ENCODE data around the gene SH3YL1.

The SH3YL1 gene

DNA sequence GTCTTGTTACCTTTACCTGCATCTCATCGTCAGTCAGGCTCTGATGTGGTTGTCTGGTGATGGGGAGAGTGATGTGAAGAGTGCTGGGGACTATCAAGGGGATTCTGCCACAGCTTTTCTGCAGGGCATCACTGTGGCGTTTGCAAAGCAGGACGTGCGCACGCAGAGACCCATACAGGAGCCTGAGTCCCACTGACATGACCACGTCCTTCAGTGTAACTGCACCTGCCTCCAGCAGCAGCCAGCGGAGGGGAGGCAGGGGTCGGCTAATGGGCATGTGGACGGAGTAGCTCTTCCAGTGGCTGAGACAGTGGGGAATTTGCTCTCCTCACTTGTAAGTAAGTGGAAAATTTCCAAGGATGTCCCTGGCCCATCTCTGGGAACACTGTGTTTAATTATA lies 17.5 kb upstream of the SH3YL1 start:
- no peak for DNase-seq

DNA sequence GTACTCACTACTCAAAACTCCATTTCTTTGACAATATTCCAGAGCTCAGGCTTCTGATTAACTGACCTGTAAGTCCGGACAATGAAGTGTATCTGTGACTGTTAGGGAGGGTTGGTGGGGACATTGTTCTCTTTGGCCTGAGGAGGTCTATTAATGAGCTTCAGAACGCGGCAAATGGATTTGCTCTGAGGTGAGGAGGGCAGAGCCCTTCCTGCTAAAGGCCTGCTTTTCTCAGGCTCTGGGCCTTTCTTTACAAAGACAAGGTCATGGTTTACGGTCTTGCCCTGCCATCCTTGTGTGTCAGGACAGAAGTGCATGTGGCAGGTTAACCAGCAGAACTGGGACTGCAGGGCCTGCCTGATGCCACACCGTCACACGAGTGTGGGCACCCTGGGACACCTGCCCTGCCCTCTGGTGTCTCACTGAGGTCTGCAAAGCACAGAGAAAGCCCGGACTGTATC lies 16.8 kb upstream of the SH3YL1 start:
- no peak for DNase-seq

DNA sequence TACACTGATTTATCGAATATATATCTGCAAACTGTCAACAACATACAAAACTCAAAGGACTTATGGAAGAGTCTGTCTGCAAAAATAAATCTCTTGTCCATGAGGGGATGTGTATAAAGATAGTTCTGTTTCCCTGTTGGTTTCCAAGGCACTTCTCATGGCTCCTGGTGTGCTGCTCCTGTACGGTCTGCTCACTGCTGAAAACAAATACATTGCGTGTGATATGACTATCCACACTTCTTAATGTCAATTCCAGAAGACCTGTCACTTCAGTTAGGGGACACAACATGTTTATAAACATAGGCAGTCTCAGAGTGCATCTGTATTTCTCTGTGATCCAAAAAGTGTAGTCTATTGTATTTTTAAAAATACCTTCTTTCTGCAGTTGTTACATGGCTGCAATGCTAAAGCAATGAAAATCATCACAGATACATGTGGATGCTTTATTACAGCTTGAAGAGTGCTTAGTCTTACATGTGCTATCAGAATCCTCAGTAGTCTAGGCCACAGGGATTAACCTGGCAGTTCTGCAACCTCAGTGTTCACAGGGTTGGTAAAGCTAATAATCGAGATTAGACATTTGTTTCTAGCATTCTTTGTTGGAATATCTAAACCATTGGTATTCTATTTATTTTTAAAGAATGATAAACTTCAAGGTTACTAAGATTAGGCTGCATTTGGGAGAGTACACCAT lies 16.3 kb upstream of the SH3YL1 start:
- DNase-seq = no peak

DNA sequence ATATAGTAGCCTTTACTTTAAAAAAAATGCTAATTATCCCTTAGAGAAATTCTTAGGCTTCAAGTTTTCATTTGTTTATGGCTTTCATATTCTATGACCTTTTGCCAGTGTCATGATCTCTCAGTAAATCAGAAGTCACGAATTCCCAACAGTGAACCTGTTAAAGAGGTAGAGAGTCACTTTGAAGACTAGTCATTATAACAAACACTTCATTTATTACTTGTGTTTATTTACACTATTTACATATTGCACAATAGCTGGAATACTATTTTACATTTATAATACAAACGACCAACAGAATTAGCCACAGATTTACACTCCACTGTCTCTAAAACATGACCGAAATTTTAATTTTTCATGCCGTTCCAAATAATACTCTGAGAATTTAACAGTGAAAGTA lies 15.5 kb upstream of the SH3YL1 start:
- no peak for DNase-seq

DNA sequence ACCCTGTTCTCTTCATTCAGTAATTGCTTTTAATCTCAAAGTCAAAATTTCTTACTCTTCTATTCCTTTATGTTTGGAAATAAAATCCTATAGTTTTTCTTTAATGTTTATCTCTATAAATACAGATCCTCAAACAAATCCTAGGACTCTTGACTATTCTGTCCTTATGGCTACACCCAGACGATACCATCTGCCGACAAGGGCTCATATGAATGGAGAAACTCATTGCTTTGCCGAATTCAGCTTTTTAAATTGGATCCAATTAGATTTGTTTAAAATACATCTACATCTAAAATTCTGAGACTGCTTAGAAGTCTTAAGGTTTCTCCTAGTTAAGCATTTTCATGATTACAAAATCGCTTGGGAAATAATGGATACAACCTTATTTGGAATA lies 15.1 kb upstream of the SH3YL1 start:
- DNase-seq = no peak

DNA sequence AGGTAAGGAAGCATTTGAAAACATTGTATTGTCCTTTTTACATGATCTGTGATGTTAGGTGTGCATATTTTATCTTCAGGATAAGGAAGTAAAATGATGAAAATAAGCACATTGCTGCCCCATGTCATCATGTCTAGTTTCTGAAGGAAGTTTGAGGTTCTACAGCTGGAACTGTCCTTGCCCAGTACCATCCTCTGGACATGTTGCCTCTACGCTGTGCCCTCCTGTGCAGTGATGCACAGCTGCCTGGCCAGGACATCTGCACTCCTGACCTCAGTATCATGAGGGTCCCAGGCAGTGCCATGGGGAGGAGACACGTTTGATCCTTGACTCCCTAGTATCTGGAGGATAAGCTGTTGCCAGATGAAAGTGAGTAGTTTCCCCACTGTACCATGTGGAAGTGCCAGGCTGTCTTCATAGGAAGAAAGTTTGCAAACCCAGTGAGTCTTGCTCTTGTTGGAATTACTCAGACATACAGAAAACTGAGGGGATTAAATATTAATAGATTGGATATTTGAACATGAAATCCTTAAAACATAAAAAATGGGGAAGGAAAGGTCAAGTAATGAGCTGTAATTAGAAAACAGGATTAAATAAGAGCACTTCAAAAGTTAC lies 14.6 kb upstream of the SH3YL1 start:
- DNase-seq = no peak

DNA sequence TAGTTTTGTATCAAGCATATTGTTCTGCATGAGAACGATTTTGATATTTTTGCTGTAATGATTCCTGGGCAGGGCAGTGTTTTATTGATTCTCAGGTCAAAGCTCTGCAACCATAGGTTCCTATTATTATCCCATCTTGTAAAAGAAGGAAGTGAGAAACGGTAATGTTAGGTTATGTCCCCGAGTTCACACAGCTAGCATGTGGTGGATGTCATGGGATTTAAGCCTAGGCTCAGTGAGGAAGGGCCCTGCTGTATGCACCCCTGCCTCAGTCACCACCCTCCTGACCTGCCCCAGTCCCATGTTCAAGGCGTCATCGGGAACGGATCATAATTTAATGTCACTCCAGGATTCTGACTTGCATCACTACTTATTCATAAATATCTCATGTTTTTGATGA lies 11.6 kb upstream of the SH3YL1 start:
- no peak for DNase-seq

DNA sequence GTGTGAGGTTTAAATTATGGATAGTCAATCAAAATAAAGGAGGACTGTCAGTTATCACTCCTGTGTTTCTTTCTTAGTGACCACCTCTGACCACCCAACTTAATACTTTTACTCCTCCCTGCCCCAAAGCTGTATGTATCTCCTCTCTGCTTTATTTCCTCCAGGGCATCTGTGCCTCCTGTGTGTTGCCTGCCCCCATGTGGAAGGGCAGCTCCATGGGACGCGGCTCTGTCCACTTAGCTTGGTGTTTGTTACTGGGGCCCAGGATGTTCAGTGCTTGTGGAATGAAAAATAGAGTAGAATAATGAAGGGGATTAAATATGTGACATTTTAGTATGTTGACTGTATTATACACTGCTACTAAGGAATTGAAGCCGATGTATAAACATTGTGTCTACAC lies 10.7 kb upstream of the SH3YL1 start:
- no peak for DNase-seq

DNA sequence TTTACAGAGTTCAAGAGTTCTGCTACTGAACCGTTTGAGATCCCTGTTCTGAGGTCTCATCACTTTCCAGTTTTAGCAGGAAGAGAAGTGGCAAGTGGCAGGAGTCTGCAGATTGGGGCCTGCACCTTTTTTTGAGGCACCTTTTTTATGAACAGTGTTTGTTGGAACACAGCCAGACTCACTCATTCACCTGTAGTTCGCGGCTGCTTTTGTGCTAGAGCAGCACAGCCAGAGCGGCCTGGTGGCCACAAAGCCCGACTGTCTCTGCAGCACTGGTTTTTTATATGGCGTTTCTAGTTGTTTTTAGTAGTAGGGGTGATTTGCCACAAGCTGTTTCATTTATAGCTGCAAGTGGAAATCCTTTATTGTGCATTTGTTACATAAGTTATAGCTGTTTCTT lies 9.5 kb upstream of the SH3YL1 start:
- no peak for DNase-seq

DNA sequence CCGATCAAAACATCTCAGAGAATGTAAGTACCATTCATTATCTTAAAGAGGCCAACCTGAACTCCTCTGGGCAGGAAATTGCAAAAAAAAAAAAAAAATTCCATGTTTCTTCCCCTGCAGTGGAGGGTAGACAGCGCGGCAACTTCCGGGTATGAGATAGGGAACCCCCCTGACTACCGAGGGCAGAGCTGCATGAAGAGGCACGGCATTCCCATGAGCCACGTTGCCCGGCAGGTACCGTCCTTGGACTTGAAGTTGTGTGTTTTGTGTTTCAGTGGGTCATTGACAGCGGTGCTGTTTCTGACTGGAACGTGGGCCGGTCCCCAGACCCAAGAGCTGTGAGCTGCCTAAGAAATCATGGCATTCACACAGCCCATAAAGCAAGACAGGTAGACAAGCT lies 8.1 kb upstream of the SH3YL1 start:
- no peak for DNase-seq

DNA sequence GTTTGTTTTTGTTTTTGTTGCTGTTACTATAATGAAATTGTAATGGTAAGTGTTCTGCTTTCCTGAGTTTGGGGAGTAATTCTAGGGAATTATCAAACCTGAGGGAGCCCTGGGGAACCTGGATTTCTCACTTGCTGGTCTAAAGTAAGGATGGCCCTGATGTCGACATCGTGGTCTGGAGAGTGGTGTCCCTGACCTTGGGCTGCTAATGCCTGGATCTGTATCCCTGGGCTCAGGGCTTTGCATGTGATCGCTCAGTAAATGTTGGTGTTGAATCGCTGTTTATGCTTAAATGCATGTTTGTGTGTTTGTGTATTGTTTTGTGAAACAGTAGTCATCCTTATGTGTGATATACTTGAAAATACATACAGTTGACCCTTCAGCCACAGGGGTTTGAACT lies 7.0 kb upstream of the SH3YL1 start:
- no peak for DNase-seq

DNA sequence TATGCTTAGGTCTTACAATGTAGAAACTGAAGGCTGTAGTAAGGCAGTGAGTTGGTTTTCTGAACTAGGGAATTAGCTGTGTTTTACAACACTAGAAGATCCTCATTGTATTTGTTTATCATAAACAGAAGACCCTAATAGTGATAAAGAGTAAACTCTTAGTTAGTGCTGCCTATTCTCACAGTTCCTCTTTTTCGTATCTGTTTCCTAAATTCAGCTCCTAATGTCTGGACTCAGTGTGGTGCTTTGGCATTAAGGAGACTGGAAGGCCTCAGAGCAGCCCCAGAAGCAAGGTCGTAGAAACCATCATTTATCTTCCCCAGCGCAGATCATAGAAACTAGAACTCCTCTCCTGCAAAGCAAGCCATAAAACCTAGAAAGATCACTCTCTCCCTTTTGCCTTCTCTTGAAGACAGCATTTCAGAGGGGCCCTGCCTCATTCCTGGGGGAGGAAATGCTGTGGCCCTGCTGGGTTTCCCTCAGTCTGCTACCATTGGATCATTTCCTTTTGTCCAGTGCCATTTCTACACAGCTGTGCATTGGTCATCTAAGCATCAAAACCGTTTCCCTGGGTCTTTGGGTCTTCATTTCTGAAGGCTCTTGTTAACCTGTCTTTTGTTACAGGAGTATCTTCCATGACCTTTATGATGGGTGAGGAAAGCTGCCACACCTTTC lies 5.7 kb upstream of the SH3YL1 start:
- no peak for DNase-seq

DNA sequence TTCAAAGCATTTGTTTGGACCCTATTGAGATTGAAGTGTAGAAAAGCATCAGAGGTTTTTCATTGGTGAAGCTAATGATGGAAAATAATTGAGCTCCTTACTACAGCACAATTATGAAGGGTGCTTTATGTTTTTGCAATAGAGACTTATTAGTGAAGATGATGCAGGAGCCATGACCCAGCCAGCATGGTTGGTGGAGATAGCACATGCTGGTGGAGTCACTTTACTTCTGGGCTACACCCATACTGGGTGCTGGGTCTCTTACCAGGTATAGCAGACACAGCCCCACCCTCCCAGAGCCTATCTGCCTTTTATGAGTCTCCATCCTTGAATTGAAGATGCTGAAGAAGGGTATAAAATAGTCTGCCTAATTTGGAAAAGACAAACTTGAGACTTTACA lies 4.5 kb upstream of the SH3YL1 start:
- DNase-seq = no peak

DNA sequence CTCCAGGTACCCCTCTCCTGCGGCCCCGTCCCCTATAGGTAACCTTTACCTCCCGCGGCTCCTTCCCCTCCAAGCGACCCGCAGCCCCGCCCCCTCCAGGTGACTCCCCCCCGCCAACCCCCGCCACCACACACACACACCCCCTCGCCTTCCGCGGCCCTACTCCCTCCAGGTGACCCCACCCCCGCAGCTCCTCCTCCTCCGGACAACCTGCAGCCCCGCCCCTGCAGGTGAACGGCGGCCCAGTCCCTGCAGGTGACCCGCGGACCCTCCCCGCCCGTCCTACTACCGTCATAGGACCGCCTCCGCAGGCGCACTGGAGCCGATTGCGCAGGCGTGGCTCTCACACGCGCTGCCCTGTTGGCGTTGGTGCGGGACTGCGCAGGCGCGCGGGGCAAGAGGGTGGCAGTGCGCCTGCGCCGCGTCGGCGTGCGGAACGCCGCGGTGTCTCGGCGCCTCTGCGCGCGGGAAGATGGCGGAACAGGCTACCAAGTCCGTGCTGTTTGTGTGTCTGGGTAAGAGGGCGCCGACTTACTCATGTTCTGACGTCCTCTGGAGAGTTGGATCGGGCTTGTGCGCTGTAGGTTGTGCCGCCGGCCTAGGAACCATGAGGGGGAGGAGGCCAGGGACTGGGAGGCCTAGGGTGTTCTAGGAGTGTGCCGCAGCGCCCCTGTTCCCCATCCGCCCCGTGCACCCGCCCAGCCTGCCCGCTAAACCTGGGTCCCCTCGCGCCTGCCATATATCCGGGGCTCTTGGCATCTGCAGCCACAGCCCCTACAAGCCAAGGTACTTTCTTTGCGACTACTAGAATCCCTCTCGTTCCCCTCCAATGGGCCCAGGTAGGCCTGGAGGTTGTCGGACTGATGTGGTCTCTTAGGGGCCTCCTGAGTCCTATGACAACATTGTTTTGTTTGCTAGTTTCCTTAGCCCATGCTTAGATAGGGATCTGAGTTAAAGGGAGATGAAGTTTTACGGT lies 949 bp upstream of the SH3YL1 start, which contains the start of gene ACP1:
Gene ACP1 (plus strand): TSS at position 455 of the 976 bp plus-strand sequence. CDS start 18 bp downstream, at position 473.
- DNase-seq = peak; percentile 94

DNA sequence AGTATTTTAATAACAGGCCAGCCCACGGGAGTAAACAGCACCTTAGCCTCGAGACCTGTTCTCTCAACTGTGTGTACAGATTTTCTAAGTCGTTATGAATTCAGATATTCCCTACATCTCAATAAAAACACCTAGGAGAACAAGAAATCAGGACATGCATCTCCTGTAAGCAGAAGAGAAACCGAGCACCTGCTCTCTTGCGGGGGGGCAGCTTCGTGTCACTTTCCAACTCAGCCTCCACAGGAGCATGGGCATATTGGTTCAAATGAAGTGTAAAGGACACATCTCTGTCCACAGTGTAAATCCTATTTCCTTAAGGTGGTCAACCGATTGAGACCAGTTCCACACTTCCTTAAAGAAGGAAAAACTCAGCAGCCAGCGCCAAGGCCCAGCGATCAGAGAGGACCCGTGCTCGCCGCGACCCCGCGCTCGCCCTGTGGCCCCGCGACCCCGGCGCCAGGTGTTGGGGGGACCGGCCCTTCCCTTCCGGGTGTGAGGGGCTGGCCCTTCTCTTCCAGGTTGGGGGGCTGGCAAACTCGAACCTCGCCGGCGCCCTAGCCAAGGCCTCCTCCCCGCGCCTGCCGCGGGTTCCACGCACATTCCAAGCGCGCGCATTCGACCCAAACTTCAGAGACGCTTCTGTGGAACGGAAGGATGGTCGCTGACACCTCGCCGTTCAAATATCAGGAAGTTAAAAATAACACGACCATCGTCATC lies 652 bp downstream of the SH3YL1 start:
- DNase-seq = no peak

DNA sequence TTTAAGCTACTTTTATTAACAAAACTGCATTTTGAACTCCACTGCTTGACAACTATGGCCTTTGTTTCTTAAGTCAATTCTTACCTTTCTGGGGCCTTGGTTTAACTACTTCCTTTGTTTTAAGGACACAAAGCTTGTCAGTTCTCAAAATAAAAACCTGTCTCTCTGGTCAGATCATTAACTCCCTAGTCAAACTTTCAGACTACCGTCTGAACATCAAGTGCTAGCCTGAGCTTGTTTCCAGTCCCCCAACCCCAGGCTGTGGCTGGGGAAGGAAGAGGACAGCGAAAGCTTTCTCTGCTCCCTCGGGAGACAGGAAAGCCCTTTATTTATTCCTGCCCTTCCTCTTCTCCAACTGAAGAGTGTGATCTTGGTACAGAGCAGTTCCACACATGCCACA lies 1.7 kb downstream of the SH3YL1 start:
- DNase-seq = no peak

DNA sequence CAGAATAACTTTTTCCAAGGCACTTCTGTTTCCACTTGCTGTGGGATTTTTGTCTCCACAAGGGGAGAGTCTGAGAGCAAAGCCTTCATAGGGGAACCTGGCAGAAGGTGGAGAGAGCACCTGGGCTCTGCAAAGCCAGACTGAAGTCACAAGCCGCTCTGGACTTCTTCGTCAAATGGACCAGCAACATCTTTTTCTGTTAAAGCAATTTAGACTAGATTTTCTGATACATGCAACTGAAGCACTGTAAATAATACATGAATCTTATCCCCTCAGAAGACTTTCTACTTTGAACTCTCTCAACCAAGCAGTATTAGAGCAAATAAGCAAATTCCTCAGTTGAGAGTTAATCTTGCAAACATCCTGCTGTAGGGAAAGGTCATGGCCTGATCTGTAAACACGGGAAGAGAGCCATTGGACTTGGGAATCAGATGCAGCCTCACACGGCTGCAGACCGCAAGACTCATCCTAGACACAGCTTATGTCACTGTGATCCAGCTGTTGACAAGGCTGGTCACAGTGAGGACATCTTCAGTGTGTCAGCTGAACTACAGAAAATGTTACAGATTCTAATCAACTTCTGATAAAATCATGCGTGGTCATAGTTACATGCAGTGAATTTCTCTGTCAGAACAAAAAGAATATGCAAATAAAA lies 3.2 kb downstream of the SH3YL1 start:
- no peak for DNase-seq

DNA sequence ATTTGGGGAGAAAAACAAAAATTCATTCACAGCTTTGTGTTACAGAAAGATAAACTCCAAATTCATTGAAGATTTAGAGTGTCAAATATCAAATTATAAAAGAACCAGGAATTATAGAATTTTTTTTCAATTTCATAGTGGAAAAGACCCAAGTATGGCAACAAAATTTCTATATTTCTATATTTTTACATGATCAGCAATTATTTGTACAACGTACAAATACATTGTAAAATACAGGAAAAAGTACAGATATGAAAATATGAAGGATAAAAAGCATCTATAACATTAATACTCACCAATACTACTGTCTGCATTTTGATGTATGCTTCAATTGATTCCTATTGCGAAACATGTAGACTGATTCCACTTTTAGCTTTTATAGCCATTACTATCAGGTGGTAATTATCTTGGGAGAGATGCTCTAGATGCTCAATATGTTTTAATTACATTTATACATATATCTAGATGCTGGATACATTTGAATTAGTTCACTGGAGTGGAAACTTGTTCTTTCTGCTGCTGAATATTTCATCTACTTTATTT lies 4.0 kb downstream of the SH3YL1 start:
- no peak for DNase-seq

DNA sequence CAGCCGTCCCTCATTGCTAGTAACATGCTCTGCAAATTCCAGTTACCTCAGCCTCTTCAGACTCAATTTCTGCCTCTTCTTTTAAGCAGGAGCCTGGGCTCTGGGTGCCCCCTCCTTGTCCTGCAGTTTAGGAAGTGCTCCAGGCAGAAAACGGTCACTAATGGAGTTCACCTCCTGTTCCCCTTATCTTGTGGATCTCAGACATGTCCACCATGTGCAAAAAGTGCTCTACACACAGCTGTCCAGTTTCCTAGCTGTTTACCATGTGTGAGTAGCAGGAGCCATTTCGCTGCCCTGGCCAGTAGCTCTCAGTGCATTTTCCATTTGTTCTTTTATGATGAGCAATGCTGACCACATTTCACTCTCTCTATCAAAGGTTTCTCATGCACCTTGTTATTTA lies 4.9 kb downstream of the SH3YL1 start:
- DNase-seq = no peak

DNA sequence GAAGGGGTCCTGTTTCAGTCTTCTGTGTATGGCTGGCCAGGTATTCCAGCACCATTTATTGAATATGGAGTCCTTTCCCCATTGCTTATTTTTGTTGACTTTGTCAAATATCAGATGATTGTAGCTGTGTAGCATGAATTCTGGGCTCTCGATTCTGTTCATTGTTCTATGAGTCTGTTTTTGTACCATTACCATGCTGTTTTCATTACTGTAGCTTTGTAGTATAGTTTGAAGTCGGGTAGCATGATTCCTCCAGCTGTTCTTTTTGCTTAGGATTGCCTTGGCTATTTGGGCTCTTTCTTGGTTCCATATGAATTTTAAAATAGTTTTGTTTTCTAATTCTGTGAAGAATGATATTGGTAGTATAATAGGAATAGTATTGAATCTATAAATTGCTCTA lies 6.0 kb downstream of the SH3YL1 start:
- no peak for DNase-seq

DNA sequence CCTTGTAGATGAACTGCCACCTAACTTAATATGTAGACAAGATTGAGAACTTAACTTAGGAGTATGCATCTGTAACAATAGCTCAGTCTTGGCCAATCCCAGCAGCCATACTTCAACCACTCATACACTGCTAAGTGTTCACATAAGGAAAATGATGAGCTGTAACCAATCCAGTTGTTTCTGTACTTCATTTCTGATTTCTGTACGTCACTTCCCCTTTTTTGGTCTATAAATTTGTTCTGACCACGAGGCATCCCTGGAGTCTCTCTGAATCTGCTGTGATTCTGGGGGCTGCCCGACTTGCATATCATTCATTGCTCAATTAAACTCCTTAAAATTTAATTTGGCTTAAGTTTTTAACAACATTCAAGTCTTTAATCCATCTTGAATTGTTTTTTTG lies 6.4 kb downstream of the SH3YL1 start:
- DNase-seq = no peak

DNA sequence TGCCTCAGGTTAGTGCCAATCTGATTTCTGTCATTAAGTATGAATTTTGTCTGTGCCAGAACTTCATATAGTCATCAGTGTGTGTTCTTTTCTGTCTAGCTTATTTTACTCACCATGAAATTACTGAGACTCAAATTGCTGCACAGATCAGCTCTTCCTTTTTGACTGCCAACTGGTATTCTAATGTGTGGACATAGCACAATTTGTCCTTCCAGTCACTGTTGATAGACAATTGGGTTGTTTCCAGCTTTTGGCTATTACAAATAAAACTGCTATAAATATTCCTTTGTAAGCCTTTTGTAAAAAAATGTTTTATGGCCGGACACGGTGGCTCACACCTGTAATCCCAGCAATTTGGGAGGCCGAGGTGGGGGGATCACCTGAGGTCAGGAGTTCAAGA lies 7.7 kb downstream of the SH3YL1 start:
- no peak for DNase-seq

Data from activated CD4-positive, alpha-beta T cell treated with anti-CD3 and anti-CD28 coated beads for 1 hour (primary cell).